ENCODE data around the gene PTPRN2. TPM values are rescaled to one million over a fixed set of nuclear protein-coding genes. Genes with fewer than 3 reads are reported as not detected.

Gene PTPRN2
- total and polyA plus RNA-seq, 9 of the 15 experiments (the other 6 are each of a cell fraction or from before 2014, with no cell fraction given), result not detected

DNA sequence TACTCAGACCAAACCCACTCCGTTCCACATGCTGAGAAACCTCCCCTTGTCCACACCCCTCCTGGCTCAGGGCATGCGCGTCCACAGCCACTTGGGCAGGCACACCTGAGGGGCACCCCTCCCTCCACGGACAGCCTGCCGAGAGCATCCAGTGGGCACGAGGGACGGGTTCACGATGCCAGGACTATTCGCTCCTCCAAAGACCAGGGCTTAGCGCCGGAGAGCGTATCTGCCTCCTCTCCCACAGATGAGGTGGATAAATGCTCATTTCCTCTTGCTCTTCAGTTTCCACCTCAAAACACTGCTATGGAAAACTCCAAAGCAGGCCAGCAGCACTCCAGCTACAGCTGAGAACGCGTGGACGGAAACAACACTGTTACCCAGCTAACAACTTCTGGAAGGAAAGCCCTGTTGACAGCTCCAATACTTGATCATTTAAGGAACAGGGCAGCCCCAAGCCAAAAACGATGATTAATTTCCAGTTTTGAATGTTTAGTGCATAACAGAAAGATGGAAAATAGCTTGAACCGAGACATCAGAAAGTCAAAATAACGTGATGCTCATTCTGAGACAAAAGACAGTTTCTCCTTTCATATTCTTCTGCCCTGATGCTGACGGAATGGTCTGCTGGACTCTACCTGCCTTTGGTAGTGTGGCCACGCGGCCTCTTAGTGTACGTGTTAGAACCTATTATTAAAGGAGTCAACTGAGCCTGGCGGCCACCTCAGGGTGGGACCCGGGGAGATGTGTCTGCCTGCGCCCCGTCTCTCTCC lies 1046.1 kb downstream of the PTPRN2 start (continued):
- TF ChIP-seq, protein P1, sequence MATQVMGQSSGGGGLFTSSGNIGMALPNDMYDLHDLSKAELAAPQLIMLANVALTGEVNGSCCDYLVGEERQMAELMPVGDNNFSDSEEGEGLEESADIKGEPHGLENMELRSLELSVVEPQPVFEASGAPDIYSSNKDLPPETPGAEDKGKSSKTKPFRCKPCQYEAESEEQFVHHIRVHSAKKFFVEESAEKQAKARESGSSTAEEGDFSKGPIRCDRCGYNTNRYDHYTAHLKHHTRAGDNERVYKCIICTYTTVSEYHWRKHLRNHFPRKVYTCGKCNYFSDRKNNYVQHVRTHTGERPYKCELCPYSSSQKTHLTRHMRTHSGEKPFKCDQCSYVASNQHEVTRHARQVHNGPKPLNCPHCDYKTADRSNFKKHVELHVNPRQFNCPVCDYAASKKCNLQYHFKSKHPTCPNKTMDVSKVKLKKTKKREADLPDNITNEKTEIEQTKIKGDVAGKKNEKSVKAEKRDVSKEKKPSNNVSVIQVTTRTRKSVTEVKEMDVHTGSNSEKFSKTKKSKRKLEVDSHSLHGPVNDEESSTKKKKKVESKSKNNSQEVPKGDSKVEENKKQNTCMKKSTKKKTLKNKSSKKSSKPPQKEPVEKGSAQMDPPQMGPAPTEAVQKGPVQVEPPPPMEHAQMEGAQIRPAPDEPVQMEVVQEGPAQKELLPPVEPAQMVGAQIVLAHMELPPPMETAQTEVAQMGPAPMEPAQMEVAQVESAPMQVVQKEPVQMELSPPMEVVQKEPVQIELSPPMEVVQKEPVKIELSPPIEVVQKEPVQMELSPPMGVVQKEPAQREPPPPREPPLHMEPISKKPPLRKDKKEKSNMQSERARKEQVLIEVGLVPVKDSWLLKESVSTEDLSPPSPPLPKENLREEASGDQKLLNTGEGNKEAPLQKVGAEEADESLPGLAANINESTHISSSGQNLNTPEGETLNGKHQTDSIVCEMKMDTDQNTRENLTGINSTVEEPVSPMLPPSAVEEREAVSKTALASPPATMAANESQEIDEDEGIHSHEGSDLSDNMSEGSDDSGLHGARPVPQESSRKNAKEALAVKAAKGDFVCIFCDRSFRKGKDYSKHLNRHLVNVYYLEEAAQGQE (IDR thresholded peaks at IDR 0.05; ENCODE audit: borderline replicate concordance), result no peak
- TF ChIP-seq, protein P1 (CRISPR knock-in tag; IDR thresholded peaks at IDR 0.05; ENCODE audit: low read depth), result no peak
- TF ChIP-seq HDAC2 (IDR thresholded peaks at IDR 0.05), result no peak
- TF ChIP-seq TOE1 (IDR thresholded peaks at IDR 0.05; ENCODE audit: borderline replicate concordance), result no peak
- TF ChIP-seq TOE1 (CRISPR knock-in tag; IDR thresholded peaks at IDR 0.05; ENCODE audit: borderline replicate concordance, low read depth), result no peak
- TF ChIP-seq KDM1A (IDR thresholded peaks at IDR 0.05), result no peak
- TF ChIP-seq YBX1 (IDR thresholded peaks at IDR 0.05), result no peak
- TF ChIP-seq ZNF253 (CRISPR knock-in tag; conservative IDR thresholded peaks at IDR 0.05), result no peak
- no peak for TF ChIP-seq RBM22 (IDR thresholded peaks at IDR 0.05; ENCODE audit: low read depth, low read length, poor library complexity, severe bottlenecking)
- no peak for TF ChIP-seq NR2F6 (CRISPR knock-in tag; IDR thresholded peaks at IDR 0.05)
- TF ChIP-seq SMARCA4 (IDR thresholded peaks at IDR 0.05), result no peak
- no peak for TF ChIP-seq FOSL1 (tag; conservative IDR thresholded peaks at IDR 0.05)
- TF ChIP-seq, protein P2, sequence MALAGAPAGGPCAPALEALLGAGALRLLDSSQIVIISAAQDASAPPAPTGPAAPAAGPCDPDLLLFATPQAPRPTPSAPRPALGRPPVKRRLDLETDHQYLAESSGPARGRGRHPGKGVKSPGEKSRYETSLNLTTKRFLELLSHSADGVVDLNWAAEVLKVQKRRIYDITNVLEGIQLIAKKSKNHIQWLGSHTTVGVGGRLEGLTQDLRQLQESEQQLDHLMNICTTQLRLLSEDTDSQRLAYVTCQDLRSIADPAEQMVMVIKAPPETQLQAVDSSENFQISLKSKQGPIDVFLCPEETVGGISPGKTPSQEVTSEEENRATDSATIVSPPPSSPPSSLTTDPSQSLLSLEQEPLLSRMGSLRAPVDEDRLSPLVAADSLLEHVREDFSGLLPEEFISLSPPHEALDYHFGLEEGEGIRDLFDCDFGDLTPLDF (CRISPR knock-in tag; IDR thresholded peaks at IDR 0.05), result no peak
